HCT116 (cell line): ENCODE measurements around the gene GRID2.

Source experiments
- CTCF ChIP-seq, 3 experiments: fragments of 200-600 bp in 1 of 3; sonication (generic) in 1 of 3; IDR thresholded peaks in 2 of 3; conservative IDR thresholded peaks in 1 of 3; 2 replicates each; pipeline ENCODE4 v1.5.1; 2012 to 2017; ENCODE audit warnings: low read depth in 2 of 3, low read length in 2 of 3, antibody characterized with exemption in 1 of 3, borderline replicate concordance in 1 of 3, control low read depth in 1 of 3, mild to moderate bottlenecking in 1 of 3, mixed read lengths in 1 of 3, mixed run types in 1 of 3, moderate library complexity in 1 of 3; ENCODE audit not compliant: insufficient read depth in 1 of 3
- EZH2 ChIP-seq: fragments of 200-600 bp; sonication (generic); IDR thresholded peaks from 2 replicates; pipeline ENCODE4 v1.6.1; 2017; ENCODE audit warnings: antibody characterized with exemption, mixed run types
- JUND ChIP-seq: IDR thresholded peaks from 2 replicates; pipeline ENCODE4 v1.6.1; 2012
- POLR2A ChIP-seq: IDR thresholded peaks from 2 replicates; pipeline ENCODE4 v1.7.0; 2011; ENCODE audit warnings: borderline replicate concordance; ENCODE audit not compliant: insufficient read depth, insufficient read length; ENCODE audit errors: extremely low read depth
- SIN3A ChIP-seq: IDR thresholded peaks from 2 replicates; pipeline ENCODE4 v1.6.1; 2012; ENCODE audit warnings: low read depth
- YY1 ChIP-seq: IDR thresholded peaks from 2 replicates; pipeline ENCODE4 v1.6.1; 2011; ENCODE audit warnings: low read length, low read depth, moderate library complexity, mild to moderate bottlenecking; ENCODE audit not compliant: insufficient replicate concordance; ENCODE audit errors: extremely low read depth

DNA sequence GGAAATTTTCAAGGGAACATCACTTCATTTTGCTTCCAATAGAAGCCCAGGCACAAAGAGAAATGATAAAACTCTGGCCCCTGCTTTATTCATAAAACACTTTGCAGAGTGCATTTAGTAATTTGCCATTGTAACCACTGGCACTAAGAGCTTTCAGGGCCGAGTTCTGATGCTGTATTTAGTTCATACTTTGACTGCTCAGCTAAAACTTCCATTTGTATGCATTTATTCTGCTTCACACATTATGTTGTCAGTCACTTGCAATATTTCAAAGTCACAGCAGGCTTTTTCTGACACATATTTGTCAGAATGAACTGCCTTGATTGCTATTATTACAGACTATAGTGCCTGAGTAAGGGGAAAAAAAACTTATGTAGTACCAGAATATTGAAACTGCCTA, 1350.4 kb downstream of the GRID2 start:
- TF ChIP-seq EZH2: no peak
- no peak for TF ChIP-seq CTCF (IDR thresholded peaks at IDR 0.05 in 2 of 3, conservative IDR thresholded peaks at IDR 0.05 in 1 of 3; ENCODE audit: borderline replicate concordance in 1 of 3, insufficient read depth in 1 of 3, low read depth in 2 of 3, low read length in 2 of 3)
- no peak for TF ChIP-seq YY1
- TF ChIP-seq SIN3A: no peak
- TF ChIP-seq POLR2A: no peak
- TF ChIP-seq JUND: no peak
